T-helper 2 cell treated with Interferon-gamma antibody and Interleukin-4, amounts not matched to agents 100 ng/mL and 5 ng/mL, for 36 hours (primary cell): ENCODE results near the gene PDE7B. TPM values are rescaled to one million over a fixed set of nuclear protein-coding genes. Genes with fewer than 3 reads are reported as not detected.

Experiments used
- intact Hi-C: fragments of 100-400 bp; cut with micrococcal nuclease; formaldehyde crosslinking; loops from one replicate; pipeline ENCODE4 v1.15.1; 2023
- total RNA-seq: library from RNA; stranded (reverse); gene quantifications from 2 replicates; pipeline ENCODE4 v1.2.3, GENCODE V29; 2022

The PDE7B gene
- total RNA-seq, 1 donor from 2014 or later, result 13.5 TPM

DNA sequence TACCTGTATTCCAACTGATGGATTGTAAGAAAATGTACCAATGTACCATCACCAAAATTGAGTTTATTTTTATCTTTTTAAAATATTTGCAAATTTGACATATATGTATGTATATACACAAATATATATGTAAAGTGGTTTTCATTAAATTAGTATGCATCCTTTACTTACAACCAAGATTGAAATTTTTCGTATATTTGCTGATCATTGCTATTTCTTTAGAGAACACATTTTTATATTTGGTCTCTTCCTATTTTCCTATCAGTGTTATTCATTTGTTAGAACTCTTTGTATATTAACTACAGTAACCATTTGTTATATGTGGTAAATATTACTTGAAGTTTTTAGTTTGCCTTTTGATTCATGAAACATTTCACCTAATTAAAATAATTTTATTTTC is 324.4 kb downstream of the PDE7B start:
- intact Hi-C loops, result no loop called here

GRCh38 chr6:136178749-136179148 is 327.2 kb downstream of the PDE7B start:
- intact Hi-C loops, result no loop called here

DNA sequence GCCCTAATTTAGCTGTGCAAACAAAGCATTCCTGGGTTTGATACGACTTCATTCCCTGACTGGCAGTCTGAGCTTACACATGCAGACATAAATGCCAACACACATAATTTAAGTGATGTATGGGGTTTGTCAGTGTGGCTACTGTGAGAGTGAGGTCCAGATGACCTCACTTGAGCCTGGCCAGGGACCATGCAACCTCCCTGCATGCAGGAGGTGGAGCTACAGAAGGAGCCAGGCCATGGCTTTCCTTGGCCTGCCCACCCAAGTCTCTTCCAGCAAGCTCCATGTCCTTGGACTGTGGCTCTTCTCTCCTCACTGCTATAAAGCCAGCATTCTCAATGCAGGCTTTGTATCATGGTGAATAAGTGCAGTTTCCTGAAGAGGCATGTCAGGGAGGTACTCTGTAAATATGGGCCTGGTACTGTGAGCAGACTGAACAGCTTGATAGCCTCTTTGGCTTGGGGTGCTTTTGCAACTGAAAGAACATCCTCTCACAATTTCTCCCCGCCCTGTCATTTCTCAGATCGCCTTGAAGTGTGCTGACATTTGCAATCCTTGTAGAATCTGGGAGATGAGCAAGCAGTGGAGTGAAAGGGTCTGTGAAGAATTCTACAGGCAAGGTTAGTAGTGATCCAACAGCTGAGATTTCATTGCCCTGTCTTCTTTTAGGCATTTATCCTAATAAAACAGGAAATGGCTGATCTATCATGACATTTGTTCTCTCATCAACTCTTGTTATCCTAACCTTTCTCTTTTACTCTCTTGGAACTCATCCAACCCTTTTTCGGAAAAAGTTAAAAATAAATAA is 329.4 kb downstream of the PDE7B start:
- intact Hi-C loops, result no loop called here

DNA sequence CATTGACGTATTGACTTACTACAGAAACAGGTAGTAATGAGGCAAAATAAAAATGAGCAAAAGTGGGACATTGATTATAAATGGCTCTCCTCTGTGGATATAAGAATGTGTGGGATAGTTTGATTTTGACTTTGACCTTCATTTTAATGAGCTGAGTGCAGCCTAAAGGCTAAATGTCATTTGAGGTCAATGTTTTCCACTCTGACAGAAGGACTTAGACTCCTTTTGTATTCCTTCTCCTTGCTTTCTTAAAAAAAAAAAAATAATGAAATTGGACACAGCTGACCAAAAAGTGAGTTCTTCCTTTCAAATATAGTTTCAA is 330.0 kb downstream of the PDE7B start:
- intact Hi-C loops, result no loop called here

- intact Hi-C loops, result no loop called here
Measured at GRCh38 chr6:136181861-136182260, 330.4 kb downstream of the PDE7B start.

GRCh38 chr6:136184738-136185137 is 333.2 kb downstream of the PDE7B start:
- intact Hi-C loops, result no loop called here

GRCh38 chr6:136186363-136186762 is 334.9 kb downstream of the PDE7B start:
- intact Hi-C loops, result no loop called here

DNA sequence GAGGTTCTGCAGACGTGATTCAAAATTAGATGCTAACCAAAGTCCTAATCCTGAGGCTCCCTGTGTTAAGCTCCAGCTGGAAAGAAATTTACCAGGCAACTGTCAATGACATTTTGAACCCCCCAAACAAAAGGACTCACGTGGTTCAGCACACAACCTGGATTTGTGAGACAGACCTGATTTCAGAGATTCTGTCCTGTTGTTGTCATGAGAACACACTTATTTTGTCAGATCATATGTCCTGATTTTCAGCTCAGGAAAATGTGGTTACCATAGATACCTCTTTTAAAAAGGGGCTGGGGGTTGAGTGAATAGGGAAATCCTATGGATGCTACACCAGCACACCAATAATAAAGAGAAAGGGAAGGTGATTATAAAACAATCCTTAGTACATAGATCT is 337.0 kb downstream of the PDE7B start:
- intact Hi-C loops, result no loop called here

GRCh38 chr6:136189104-136189503 is 337.6 kb downstream of the PDE7B start:
- intact Hi-C loops, result no loop called here

DNA sequence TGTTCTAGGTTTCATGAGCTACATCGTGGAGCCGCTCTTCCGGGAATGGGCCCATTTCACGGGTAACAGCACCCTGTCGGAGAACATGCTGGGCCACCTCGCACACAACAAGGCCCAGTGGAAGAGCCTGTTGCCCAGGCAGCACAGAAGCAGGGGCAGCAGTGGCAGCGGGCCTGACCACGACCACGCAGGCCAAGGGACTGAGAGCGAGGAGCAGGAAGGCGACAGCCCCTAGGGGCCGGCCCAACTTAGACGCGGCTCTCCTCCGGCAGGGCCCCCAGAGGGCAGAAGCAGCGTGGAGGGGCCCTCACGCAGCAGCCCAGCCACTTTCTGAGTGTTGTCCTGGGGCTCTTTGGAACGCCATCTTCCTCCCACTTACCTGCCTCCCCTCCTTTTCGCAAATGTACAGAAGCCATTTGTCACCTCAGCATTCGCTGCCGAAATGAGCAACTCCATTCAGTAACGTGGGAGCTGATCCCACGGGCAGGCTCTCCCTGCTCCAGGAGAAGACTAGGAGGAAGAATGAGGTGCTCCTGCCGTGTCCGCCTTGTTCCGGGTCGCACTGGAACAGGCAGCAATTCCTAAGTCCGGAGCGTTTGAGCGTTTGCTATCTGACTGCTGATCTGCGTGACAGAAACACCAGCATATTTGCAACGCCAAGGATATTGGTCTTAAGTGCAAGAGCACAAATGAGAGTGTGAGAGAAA is 340.3 kb downstream of the PDE7B start:
- intact Hi-C loops, result no loop called here

DNA sequence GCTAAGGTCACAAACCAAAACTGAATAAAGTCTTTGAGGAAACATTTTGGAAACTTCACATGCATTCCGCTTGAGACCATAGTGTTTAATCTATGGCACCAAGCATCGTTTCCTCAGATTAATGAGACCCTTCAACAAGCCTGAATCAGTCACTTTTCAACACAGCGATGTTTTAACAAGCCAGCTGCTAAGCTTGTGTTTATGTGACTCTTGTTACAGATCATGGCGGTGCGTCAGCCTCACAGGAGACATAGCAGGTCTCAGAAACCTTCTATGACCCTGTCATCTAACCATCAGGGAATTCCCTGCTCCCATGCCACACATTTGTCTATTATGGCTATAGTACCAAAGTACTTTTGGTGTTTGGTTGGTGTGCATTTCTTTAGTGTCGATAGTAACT is 341.4 kb downstream of the PDE7B start:
- intact Hi-C loops, result no loop called here

GRCh38 chr6:136201732-136202131 is 350.2 kb downstream of the PDE7B start:
- intact Hi-C loops, result no loop called here

DNA sequence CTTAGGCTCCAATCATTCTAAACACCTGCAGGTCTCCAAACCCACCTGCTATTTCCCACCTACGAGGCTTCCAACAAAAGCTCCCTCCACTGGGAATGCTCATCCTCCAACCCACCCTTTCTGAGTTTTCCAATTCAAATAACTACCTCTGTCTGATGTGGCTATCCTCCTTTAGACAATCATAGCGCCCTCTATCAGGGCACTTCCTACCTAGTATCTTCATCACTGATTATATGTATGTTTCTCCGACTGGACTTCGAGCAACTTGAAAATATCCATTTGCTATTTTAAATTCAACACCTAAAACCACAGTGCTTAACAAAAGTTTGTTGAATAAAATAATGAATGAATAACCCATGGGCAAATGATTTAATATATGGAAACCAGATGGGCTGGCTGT is 357.3 kb downstream of the PDE7B start:
- intact Hi-C loops, result no loop called here

- intact Hi-C loops, result no loop called here
Measured at GRCh38 chr6:136209496-136209895, 358.0 kb downstream of the PDE7B start.

GRCh38 chr6:136210398-136211165 is 359.1 kb downstream of the PDE7B start:
- intact Hi-C loops, result no loop called here

DNA sequence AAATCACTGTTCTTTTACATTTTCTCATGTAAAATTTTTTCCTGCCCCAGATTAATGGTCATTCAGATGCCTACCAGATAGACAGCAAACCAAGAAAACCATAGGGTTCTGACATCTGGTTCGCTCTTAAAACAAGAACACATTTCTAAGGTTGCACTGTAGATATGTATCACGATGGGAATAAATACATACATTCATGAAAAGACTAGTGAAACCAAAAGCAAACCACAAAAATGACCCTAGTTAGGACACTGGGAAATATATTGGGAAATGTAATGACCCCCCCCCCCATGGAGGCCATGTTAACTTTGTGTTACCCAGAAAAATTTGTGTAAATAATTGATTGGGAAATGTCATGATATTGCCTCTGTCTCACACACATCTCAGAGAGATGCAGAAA is 361.1 kb downstream of the PDE7B start:
- intact Hi-C loops, result no loop called here

- intact Hi-C loops, result no loop called here
Measured at GRCh38 chr6:136213012-136213539, 361.6 kb downstream of the PDE7B start.

- intact Hi-C loops, result no loop called here
Measured at GRCh38 chr6:136213853-136214252, 362.4 kb downstream of the PDE7B start.

GRCh38 chr6:136216503-136217401 is 365.3 kb downstream of the PDE7B start:
- intact Hi-C loops, result no loop called here

DNA sequence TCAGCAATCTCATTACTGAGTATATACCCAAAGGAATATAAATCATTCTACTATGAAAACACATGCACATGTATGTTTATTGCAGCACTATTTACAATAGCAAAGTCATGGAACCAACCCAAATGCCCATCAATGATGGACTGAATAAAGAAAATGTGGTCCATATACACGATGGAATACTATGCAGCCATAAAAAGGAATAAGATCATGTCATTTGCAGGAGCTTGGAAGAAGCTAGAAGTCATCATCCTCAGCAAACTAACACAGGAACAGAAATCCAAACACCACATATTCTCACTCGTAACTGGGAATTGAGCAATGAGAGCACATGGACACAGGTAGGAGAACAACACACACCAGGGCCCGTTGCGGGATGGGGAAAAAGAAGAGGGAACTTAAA is 373.5 kb downstream of the PDE7B start:
- intact Hi-C loops, result loop anchor here (10.0 kb wide), 2 partner anchors 190 to 310 kb away; no protein-coding TSS in a partner anchor

DNA sequence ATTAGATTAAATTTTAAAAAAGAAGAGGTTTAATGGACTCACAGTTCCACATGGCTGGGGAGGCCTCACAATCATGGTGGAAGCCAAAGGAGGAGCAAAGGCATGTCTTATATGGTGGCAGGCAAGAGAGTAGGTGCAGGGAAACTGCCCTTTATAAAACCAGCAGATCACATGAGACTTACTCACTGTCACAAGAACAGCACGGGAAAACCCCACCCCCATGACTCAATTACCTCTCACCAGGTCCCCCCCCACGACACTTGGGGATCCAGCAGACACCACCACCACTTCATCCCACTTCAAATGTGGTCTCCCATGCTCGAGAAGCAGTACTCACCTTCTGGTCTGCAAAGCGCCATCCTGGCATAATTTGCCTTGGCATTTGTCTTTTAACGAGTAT is 374.0 kb downstream of the PDE7B start:
- intact Hi-C loops, result loop anchor here (10.0 kb wide), 2 partner anchors 191 to 311 kb away; no protein-coding TSS in a partner anchor
